ENCODE measurements around the gene SREBF1.

The SREBF1 gene

GRCh38 chr17:17795946-17796786 is 40.6 kb downstream of the SREBF1 start:
- no peak for DNase-seq
- Histone ChIP-seq H3K4me3 (ENCODE audit: insufficient read depth, low read depth, low read length, poor library complexity, severe bottlenecking) (no peak overlapping the region), H3K27ac (ENCODE audit: insufficient read depth, low read length, poor library complexity, severe bottlenecking) (no peak overlapping the region), H3K9me3 (ENCODE audit: control insufficient read depth, low read length) (no peaks in the 10 kb centered on the region), H3K27me3 (replicated peaks; ENCODE audit: control insufficient read depth, insufficient read depth, low read length, poor library complexity, severe bottlenecking) (no peaks in the 10 kb centered on the region), H3K4me1 (ENCODE audit: control insufficient read depth, insufficient read depth, low read length, poor library complexity, severe bottlenecking) (peaks cover 8% of the 10 kb centered on the region), H3K36me3 (ENCODE audit: control insufficient read depth, insufficient read depth, low read length) (no peaks in the 10 kb centered on the region)

- Histone ChIP-seq H3K4me1 (ENCODE audit: control insufficient read depth, insufficient read depth, low read length, poor library complexity, severe bottlenecking) (peaks cover 8% of the 10 kb centered on the region), H3K36me3 (ENCODE audit: control insufficient read depth, insufficient read depth, low read length) (no peaks in the 10 kb centered on the region), H3K4me3 (ENCODE audit: insufficient read depth, low read depth, low read length, poor library complexity, severe bottlenecking) (no peak overlapping the region), H3K27me3 (replicated peaks; ENCODE audit: control insufficient read depth, insufficient read depth, low read length, poor library complexity, severe bottlenecking) (no peaks in the 10 kb centered on the region), H3K27ac (ENCODE audit: insufficient read depth, low read length, poor library complexity, severe bottlenecking) (no peak overlapping the region), H3K9me3 (ENCODE audit: control insufficient read depth, low read length) (no peaks in the 10 kb centered on the region)
- DNase-seq = no peak
Measured at GRCh38 chr17:17795296-17795695, 41.5 kb downstream of the SREBF1 start.

GRCh38 chr17:17794382-17794781 is 42.4 kb downstream of the SREBF1 start:
- H3K4me1 ChIP-seq (ENCODE audit: control insufficient read depth, insufficient read depth, low read length, poor library complexity, severe bottlenecking) = peaks cover 8% of the 10 kb centered on the region
- H3K9me3 ChIP-seq (ENCODE audit: control insufficient read depth, low read length) = no peaks in the 10 kb centered on the region
- no peaks in the 10 kb centered on the region for H3K27me3 ChIP-seq (replicated peaks; ENCODE audit: control insufficient read depth, insufficient read depth, low read length, poor library complexity, severe bottlenecking)
- no peak for DNase-seq
- no peak overlapping the region for H3K27ac ChIP-seq (ENCODE audit: insufficient read depth, low read length, poor library complexity, severe bottlenecking)
- no peak overlapping the region for H3K4me3 ChIP-seq (ENCODE audit: insufficient read depth, low read depth, low read length, poor library complexity, severe bottlenecking)
- H3K36me3 ChIP-seq (ENCODE audit: control insufficient read depth, insufficient read depth, low read length) = no peaks in the 10 kb centered on the region

- Histone ChIP-seq H3K27ac (ENCODE audit: insufficient read depth, low read length, poor library complexity, severe bottlenecking) (peak overlapping the region; percentile 50), H3K4me1 (ENCODE audit: control insufficient read depth, insufficient read depth, low read length, poor library complexity, severe bottlenecking) (peaks cover 8% of the 10 kb centered on the region), H3K27me3 (replicated peaks; ENCODE audit: control insufficient read depth, insufficient read depth, low read length, poor library complexity, severe bottlenecking) (no peaks in the 10 kb centered on the region), H3K36me3 (ENCODE audit: control insufficient read depth, insufficient read depth, low read length) (no peaks in the 10 kb centered on the region), H3K4me3 (ENCODE audit: insufficient read depth, low read depth, low read length, poor library complexity, severe bottlenecking) (peak overlapping the region; percentile 33), H3K9me3 (ENCODE audit: control insufficient read depth, low read length) (no peaks in the 10 kb centered on the region)
- no peak for DNase-seq
Measured at GRCh38 chr17:17793378-17794214, 43.2 kb downstream of the SREBF1 start.

GRCh38 chr17:17792551-17793377 is 44.0 kb downstream of the SREBF1 start:
- H3K4me3 ChIP-seq (ENCODE audit: insufficient read depth, low read depth, low read length, poor library complexity, severe bottlenecking) = peak overlapping the region; percentile 33
- no peaks in the 10 kb centered on the region for H3K36me3 ChIP-seq (ENCODE audit: control insufficient read depth, insufficient read depth, low read length)

GRCh38 chr17:17792037-17792550 is 44.7 kb downstream of the SREBF1 start:
- Histone ChIP-seq H3K27me3 (replicated peaks; ENCODE audit: control insufficient read depth, insufficient read depth, low read length, poor library complexity, severe bottlenecking) (no peaks in the 10 kb centered on the region), H3K4me1 (ENCODE audit: control insufficient read depth, insufficient read depth, low read length, poor library complexity, severe bottlenecking) (peaks cover 8% of the 10 kb centered on the region), H3K4me3 (ENCODE audit: insufficient read depth, low read depth, low read length, poor library complexity, severe bottlenecking) (no peak overlapping the region), H3K27ac (ENCODE audit: insufficient read depth, low read length, poor library complexity, severe bottlenecking) (peak overlapping the region; percentile 13), H3K36me3 (ENCODE audit: control insufficient read depth, insufficient read depth, low read length) (no peaks in the 10 kb centered on the region), H3K9me3 (ENCODE audit: control insufficient read depth, low read length) (no peaks in the 10 kb centered on the region)
- DNase-seq = no peak

More at GRCh38 chr17:17792551-17793377, 44.0 kb downstream of the SREBF1 start:
- Histone ChIP-seq H3K27ac (ENCODE audit: insufficient read depth, low read length, poor library complexity, severe bottlenecking) (peak overlapping the region; percentile 50), H3K9me3 (ENCODE audit: control insufficient read depth, low read length) (no peaks in the 10 kb centered on the region), H3K4me1 (ENCODE audit: control insufficient read depth, insufficient read depth, low read length, poor library complexity, severe bottlenecking) (peaks cover 8% of the 10 kb centered on the region), H3K27me3 (replicated peaks; ENCODE audit: control insufficient read depth, insufficient read depth, low read length, poor library complexity, severe bottlenecking) (no peaks in the 10 kb centered on the region)
- DNase-seq = peak; percentile 17 to 33 (median 32)

GRCh38 chr17:17790637-17791464 is 45.9 kb downstream of the SREBF1 start:
- Histone ChIP-seq H3K4me1 (ENCODE audit: control insufficient read depth, insufficient read depth, low read length, poor library complexity, severe bottlenecking) (peaks cover 8% of the 10 kb centered on the region), H3K9me3 (ENCODE audit: control insufficient read depth, low read length) (no peaks in the 10 kb centered on the region), H3K27ac (ENCODE audit: insufficient read depth, low read length, poor library complexity, severe bottlenecking) (no peak overlapping the region), H3K4me3 (ENCODE audit: insufficient read depth, low read depth, low read length, poor library complexity, severe bottlenecking) (no peak overlapping the region), H3K27me3 (replicated peaks; ENCODE audit: control insufficient read depth, insufficient read depth, low read length, poor library complexity, severe bottlenecking) (no peaks in the 10 kb centered on the region), H3K36me3 (ENCODE audit: control insufficient read depth, insufficient read depth, low read length) (no peaks in the 10 kb centered on the region)
- no peak for DNase-seq

GRCh38 chr17:17789828-17790636 is 46.8 kb downstream of the SREBF1 start:
- H3K36me3 ChIP-seq (ENCODE audit: control insufficient read depth, insufficient read depth, low read length) = no peaks in the 10 kb centered on the region
- H3K9me3 ChIP-seq (ENCODE audit: control insufficient read depth, low read length) = no peaks in the 10 kb centered on the region
- H3K27me3 ChIP-seq (replicated peaks; ENCODE audit: control insufficient read depth, insufficient read depth, low read length, poor library complexity, severe bottlenecking) = no peaks in the 10 kb centered on the region
- H3K4me1 ChIP-seq (ENCODE audit: control insufficient read depth, insufficient read depth, low read length, poor library complexity, severe bottlenecking) = peaks cover 8% of the 10 kb centered on the region
- H3K4me3 ChIP-seq (ENCODE audit: insufficient read depth, low read depth, low read length, poor library complexity, severe bottlenecking) = no peak overlapping the region
- H3K27ac ChIP-seq (ENCODE audit: insufficient read depth, low read length, poor library complexity, severe bottlenecking) = no peak overlapping the region
- no peak for DNase-seq
